ENCODE data around the gene CERK.

Gene CERK

DNA sequence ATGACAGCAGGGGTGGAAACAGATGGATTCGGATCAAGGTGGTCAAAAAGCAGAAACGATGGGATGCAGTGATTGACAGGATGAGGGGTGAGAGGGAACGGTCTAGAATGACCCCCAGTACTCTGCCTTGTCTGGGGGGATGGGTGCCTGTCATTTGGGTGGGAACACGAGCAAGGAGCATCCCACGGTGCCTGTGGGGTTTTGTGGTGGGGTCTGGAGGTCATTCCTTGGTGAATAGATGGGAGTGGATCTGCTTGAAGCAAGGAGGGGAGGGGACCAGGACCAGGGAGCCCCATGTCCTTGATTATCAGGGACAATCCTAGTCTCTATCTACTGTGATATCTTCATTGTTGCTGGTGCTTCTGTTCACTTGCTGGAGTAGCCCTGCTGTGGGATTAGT, 8.1 kb upstream of the CERK start:
- DNase-seq (ENCODE audit: extremely low read depth, insufficient read length): no peak
- TF ChIP-seq, protein P1, sequence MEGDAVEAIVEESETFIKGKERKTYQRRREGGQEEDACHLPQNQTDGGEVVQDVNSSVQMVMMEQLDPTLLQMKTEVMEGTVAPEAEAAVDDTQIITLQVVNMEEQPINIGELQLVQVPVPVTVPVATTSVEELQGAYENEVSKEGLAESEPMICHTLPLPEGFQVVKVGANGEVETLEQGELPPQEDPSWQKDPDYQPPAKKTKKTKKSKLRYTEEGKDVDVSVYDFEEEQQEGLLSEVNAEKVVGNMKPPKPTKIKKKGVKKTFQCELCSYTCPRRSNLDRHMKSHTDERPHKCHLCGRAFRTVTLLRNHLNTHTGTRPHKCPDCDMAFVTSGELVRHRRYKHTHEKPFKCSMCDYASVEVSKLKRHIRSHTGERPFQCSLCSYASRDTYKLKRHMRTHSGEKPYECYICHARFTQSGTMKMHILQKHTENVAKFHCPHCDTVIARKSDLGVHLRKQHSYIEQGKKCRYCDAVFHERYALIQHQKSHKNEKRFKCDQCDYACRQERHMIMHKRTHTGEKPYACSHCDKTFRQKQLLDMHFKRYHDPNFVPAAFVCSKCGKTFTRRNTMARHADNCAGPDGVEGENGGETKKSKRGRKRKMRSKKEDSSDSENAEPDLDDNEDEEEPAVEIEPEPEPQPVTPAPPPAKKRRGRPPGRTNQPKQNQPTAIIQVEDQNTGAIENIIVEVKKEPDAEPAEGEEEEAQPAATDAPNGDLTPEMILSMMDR (IDR thresholded peaks at IDR 0.05; ENCODE audit: insufficient read depth, low read length, poor library complexity, severe bottlenecking): no peak
- H3K4me3 ChIP-seq (replicated peaks; ENCODE audit: low read depth, low read length): no peak overlapping the region
- H3K27me3 ChIP-seq (replicated peaks; ENCODE audit: control insufficient read depth, insufficient read depth, low read length): no peaks in the 10 kb centered on the region; the same call in 1 of the 2 replicates
- no peaks in the 10 kb centered on the region for H3K36me3 ChIP-seq (ENCODE audit: control insufficient read depth, insufficient read depth, low read length)

DNA sequence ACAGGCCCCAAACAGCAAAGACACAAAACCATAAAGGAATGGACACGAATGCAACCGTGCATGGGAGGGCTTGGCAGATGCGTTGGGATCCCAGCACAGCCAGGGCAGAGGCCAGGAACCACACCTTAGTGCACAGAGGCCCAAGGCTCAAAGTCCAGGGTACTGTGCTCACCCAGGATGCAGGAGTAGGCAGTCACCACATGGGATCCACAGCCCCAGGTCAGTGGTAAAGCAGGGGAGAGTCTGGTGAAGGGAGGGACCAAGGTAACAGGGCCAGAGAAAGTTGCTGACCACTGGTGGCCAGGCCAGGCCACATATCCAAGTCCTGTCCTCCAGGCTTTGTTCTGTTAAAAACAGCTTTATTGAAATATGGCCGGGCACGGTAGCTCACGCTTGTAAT, 6.5 kb upstream of the CERK start:
- H3K36me3 ChIP-seq (ENCODE audit: control insufficient read depth, insufficient read depth, low read length): no peaks in the 10 kb centered on the region
- no peak overlapping the region for H3K4me3 ChIP-seq (replicated peaks; ENCODE audit: low read depth, low read length)
- H3K27me3 ChIP-seq (replicated peaks; ENCODE audit: control insufficient read depth, insufficient read depth, low read length): no peaks in the 10 kb centered on the region; the same call in 1 of the 2 replicates
- DNase-seq (ENCODE audit: extremely low read depth, insufficient read length): no peak
- TF ChIP-seq, protein P1 (IDR thresholded peaks at IDR 0.05; ENCODE audit: insufficient read depth, low read length, poor library complexity, severe bottlenecking): no peak

DNA sequence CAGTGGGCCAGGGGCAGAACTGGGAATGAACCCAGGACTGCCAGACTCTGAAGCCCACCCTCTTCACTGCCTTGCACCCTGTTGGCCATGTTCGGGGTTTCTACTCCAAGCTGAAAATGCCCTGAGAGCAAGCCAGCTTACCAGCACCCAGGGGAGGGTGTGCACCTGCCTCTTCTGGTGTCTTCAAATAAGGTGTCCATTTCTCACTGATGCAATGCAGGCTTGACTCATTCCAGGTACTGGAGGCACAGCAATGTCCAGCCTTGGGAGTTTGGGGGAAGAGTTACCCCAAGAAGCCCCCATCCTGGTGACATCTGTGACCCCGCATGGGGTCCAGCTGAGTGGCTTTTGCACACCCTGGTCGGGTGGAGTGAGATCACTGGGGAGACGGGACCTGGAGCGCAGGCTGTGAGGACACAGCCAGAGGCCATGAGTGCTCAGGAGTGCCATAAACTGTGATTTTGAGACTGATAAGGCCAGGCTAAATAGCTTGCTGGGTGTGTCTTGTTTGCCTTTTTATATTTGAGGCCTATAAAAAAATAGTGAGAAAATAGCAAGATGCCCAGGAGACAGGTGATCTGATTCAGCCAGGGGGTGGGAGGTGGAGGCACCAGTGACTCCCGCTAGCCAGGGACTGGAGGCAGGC, 4.6 kb upstream of the CERK start:
- TF ChIP-seq, protein P1 (IDR thresholded peaks at IDR 0.05; ENCODE audit: insufficient read depth, low read length, poor library complexity, severe bottlenecking): no peak
- no peaks in the 10 kb centered on the region; the same call in 1 of the 2 replicates for H3K27me3 ChIP-seq (replicated peaks; ENCODE audit: control insufficient read depth, insufficient read depth, low read length)

DNA sequence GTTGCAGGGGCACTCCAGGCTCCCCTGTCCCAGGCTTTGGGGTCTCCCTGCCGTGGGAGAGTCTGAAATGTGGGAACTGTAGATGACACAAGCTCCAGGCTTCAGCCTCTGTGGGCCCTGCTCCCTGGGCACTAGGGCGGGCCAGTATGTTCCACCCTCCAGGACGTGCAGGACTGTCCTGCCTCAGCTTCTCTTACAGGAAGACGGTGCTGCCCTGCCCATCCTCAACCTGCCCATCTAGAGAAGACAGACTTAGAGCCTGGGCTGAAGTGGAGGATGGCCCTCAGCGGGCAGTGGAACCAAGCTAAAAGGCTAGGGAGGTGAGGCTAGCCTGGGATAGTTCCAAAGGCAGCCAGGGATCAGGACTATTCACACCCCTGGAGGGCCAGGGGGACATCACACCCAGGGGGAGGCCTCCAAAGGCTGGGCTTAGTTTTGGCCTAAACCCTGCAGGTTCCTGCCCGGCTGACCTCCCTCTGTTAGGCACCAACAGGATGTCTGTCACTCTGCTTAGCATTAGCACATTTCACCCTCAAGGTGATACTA, 4.0 kb upstream of the CERK start:
- no peak for DNase-seq (ENCODE audit: extremely low read depth, insufficient read length)
- Histone ChIP-seq H3K4me3 (replicated peaks; ENCODE audit: low read depth, low read length) (no peak overlapping the region), H3K27me3 (replicated peaks; ENCODE audit: control insufficient read depth, insufficient read depth, low read length) (no peaks in the 10 kb centered on the region), H3K36me3 (ENCODE audit: control insufficient read depth, insufficient read depth, low read length) (no peaks in the 10 kb centered on the region)
- TF ChIP-seq, protein P1 (IDR thresholded peaks at IDR 0.05; ENCODE audit: insufficient read depth, low read length, poor library complexity, severe bottlenecking): no peak

More for the DNA sequence above, 4.6 kb upstream of the CERK start:
- no peak overlapping the region for H3K4me3 ChIP-seq (replicated peaks; ENCODE audit: low read depth, low read length)
- no peaks in the 10 kb centered on the region for H3K36me3 ChIP-seq (ENCODE audit: control insufficient read depth, insufficient read depth, low read length)
- no peak for DNase-seq (ENCODE audit: extremely low read depth, insufficient read length)

DNA sequence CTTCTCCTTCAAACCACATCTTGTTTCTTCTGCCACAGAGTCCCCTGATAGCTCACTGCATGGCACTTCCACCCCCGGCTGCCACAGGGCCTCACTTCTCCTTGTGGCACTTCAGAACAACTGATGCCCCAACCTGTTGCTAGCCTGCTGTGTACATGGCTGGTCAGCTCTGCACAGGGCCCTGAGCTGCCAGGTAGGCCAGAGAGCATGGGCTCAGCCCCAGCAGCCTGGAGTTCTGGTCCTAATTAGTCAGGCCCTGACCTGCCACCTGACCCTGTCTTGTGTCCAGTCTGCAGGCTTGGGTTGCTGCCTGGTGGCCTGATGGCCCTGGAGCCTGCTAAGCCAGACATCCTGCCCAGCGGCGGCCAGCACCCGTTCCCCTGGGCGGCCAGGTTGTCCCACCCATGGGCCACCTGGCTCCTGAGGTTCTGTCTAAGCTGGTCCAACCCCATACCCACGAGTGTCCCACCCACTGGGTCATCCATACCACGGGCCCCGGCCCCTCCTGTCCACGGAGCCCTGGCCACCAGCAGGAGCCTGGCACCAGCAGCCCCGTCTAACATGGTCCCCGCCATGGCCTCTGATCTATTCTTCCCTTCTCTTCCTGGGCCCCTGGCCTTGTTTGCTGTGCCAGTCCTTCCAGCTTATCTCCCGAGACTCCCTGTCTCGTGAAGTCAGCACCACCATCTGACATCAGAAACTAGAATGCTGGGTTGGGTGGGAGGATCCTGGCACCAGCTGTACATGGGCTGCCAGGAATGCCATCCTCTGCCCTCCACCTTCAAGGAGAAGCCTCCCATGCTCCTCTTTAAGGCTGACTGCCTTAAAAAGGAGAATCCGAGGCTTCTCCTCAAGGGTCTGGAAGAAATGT, 3.1 kb upstream of the CERK start:
- H3K4me3 ChIP-seq (replicated peaks; ENCODE audit: low read depth, low read length): no peak overlapping the region
- TF ChIP-seq, protein P1 (IDR thresholded peaks at IDR 0.05; ENCODE audit: insufficient read depth, low read length, poor library complexity, severe bottlenecking): no peak
- no peak for DNase-seq (ENCODE audit: extremely low read depth, insufficient read length)
- no peaks in the 10 kb centered on the region for H3K27me3 ChIP-seq (replicated peaks; ENCODE audit: control insufficient read depth, insufficient read depth, low read length)
- no peaks in the 10 kb centered on the region for H3K36me3 ChIP-seq (ENCODE audit: control insufficient read depth, insufficient read depth, low read length)
